NCI-H2029 treated with DMSO at 0.1 percent for 48 hours (cell line): Measurements from ENCODE around the gene KLHL29.

Experiments used
- DNase-seq: peaks from one replicate; lab custom pipeline; 2025; lab: John Stamatoyannopoulos, UW

KLHL29 gene

DNA sequence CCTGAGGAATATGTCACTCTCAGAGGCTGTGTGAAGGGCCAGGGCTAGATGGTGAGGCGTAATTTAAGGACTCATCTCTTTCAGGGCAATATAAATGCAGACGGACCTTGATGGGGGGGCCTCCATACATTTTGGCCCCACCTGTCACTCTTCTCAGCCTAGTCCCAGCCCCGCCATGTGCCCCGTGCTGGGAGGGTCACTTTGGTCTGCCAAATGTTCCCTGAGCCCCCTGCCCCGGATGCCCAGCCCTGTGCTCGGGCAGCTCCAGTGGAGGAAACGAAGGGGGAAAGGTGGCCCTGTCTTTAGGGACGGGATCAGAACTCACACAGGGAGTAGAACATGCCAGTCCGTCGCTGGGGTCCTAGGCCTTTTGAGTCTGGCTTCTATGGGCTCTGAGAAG, 168.6 kb downstream of the KLHL29 start:
- no peak for DNase-seq

DNA sequence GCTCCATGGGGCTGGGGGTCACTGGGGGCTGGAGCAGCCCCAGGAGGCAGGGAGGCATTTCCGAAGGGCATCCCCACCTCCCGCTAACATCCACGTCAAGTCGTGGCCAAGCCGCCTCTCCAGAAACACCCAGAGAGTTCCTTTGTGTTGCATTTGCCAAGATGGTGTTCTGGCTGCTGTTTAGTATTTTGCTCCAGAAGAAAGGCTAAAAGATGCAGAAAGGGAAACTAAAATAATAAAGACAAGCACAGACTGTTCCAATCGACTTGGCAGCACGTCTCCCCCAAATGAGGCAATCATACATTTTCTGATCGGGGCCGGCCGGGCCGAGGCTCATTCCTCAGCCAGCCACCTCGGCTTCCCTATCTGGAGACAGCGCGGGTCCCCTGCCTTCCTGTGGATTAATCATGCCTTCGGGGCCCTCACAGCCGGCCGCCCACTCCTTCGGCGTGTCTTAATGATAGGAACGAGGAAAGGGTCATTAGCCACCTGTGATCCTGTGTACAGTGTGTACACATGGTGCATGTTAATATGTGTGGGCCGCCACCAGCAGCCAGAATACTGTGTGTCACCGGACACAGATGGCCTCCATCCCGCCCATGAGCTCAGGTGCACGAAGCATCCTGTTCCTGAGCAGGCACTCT, 169.2 kb downstream of the KLHL29 start:
- no peak for DNase-seq

GRCh38 chr2:23555944-23556343, 171.0 kb downstream of the KLHL29 start:
- no peak for DNase-seq

DNA sequence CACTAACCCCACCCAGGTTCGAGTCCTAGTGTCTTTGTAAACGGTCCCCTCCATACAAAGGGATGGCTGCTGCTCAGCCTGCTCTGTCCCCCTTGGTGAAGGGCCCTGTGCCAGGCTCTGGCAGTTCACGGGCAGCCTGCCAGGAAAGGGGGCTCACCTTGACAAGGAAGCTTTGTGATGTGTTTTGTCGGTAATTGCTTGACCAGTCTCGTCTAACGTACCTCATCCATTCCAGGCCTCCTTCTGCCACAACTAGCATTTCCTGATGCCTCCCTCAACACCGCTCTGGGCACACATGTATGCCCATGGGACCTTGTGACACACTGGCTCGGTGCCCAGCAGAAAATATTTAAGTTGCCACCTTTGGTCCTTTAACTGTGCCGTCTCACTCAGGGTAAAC, 171.9 kb downstream of the KLHL29 start:
- DNase-seq, result peak; percentile 78

DNA sequence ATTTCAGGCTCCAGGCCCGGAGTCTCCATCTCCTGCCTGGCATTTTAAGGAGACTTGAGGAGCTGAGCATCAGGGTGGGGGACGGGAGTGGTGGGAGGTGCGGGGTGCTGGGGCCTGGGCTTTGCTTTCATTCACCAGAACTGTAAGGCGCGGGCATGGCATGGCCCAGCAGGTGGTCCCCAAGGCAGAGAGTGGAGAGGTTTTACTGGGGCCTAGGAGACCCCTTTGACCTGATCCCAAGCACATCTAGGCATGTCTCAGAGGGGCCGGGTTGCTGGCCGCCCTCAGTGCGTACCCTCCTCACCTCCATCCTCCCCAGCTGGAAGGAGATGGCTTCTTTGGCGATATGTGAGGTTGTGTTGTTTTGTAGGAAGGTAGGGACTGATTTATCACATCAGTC, 172.5 kb downstream of the KLHL29 start:
- no peak for DNase-seq

GRCh38 chr2:23559561-23560239, 174.7 kb downstream of the KLHL29 start:
- no peak for DNase-seq

GRCh38 chr2:23561088-23561487, 176.1 kb downstream of the KLHL29 start:
- DNase-seq, result no peak

GRCh38 chr2:23561544-23561943, 176.6 kb downstream of the KLHL29 start:
- DNase-seq, result no peak

DNA sequence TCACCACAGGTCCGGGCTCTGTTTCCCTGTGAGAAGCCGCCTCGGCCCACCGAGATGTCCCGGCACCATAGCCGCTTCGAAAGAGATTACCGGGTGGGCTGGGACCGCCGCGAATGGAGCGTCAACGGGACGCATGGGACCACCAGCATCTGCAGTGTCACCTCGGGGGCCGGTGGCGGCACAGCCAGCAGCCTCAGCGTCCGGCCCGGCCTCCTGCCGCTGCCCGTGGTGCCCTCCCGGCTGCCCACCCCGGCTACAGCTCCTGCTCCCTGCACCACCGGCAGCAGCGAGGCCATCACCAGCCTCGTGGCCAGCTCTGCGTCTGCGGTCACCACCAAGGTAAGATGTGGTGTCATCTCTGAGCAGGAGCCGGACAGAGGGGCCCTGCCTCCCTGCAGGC, 177.2 kb downstream of the KLHL29 start:
- DNase-seq, result no peak

DNA sequence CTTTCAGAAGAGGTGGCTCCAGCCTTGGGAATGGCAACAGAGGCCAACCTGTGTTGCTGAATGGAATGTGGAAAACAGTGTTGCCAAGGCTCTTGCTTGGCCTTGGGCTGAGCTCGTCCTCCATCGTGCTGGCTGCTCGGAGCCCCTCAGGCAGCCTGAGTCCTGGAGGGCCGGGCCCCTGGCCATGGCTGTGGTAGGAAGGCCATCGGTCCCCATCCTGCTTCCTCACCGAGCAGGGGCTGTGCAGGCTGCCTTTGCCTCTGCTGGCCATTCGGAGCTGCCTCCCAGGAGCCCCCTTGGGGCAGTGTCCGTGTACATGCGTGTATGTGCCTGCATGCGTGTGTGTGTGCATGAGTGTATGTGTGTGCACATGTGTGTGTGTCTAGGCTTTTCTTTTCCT, 178.2 kb downstream of the KLHL29 start:
- no peak for DNase-seq

DNA sequence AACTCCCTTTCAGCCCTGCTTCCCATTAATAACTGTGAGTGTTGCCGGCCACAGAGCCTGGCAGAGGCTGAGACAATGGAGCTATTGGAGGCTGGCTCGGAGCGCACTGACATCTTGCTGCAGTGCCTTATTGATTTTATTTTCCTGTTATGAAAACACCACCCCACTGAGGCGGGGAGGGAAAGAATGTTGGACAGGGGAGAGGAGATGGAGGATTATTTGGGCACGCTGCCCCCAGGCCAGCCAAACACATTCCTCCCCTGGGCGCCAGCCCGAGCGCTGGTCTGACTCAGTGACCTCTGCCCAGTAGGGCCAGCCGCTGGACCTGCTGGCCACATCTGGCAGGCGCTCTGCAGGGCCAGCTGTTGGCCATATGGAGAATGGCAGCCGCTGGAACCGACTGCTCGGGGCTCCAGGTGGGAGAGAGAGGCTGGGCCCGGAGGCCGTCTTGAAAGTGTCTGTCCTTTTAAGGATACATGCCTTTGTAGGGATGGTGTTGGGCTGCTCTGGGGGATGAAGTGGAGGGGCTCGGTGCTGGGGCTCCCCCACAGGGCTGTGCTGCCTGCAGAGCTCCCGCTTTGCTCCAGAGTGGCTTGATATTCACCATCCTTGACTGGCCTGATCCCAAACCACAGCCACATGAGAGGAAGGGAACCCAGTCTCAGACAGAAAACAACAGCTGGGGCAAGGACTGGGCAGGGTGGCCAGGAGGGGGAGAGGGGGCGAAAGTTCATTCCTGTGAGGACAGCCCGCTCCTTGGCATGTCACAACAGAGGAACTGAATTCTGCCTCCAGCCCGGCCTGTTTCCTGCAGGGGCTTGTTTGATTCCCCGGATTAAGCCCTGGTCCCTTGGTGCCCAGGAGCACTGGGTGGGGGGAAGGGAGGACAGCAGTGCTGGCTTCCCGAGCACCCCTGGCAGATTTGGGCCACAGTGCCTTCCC, 179.0 kb downstream of the KLHL29 start:
- DNase-seq, result no peak

DNA sequence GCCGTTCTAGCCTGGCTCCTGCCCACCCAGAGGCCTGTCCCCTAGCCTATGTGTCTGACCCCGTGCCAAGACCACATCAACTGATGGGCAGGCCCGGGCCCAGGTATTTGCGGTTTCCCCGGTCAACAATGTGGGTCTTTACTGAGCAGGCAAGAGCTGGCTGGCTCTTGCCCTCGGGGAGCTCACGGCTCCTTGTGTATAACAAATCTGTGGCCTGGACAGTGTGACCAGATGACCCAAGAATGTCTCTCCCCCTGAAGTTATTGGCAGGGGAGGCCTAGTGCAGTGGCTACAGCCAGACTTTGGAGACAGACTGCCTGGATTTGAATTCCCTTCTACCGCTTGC, 179.6 kb downstream of the KLHL29 start:
- no peak for DNase-seq

GRCh38 chr2:23565374-23565773, 180.4 kb downstream of the KLHL29 start:
- DNase-seq, result no peak

GRCh38 chr2:23565814-23566213, 180.8 kb downstream of the KLHL29 start:
- no peak for DNase-seq

- no peak for DNase-seq
These were observed 181.5 kb downstream of the KLHL29 start for GRCh38 chr2:23566241-23567142.

GRCh38 chr2:23567161-23567756, 182.3 kb downstream of the KLHL29 start:
- DNase-seq, result no peak

DNA sequence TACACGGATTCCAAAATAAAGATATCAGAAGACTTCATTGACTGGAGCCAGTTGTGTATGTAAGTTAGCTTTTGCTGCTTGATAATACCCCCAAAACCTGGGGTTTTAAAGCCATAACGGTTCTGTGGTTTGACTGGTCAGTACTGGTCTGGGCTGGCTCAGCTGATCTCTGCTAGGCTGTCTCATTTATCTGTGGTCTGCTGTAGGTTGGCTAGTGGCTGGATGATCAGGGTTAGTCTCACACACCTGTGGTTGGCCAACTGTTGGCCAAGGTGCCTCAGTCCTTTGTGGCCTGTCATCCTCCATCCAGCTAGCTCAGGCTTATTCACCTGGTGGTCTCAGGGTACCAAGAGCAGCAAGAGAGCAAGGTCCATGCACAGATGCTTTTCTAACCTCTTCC, 183.2 kb downstream of the KLHL29 start:
- no peak for DNase-seq

- DNase-seq, result no peak
These were observed 183.7 kb downstream of the KLHL29 start for GRCh38 chr2:23568626-23569190.

DNA sequence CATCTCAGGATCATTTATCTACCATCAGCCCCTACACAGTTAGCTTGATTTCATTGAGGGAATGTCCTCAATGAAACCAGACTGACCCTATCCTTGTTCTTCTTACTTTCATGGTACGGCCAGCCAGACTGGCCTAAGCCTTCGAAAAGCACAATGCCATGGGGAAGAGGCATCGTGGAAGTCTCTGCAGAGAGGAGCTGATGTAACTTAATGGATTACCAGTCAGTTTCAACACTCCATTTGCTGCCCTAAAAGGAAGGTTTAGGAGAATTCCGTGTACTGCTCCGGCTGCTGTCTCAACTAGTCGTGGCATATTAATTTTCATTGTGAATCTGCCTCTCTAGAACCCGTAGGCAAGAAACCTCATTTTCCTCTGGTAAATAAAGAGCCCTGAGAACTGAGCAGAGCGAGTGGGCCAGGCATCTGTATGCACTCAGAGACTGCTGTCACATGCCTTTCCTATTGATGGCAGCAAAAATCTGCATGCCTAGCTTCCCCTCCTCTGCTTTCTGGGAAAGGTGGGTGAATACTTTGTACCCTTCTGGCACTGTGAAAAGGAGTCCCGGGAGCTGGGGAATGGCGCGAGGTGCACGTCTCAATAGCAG, 184.9 kb downstream of the KLHL29 start:
- no peak for DNase-seq

DNA sequence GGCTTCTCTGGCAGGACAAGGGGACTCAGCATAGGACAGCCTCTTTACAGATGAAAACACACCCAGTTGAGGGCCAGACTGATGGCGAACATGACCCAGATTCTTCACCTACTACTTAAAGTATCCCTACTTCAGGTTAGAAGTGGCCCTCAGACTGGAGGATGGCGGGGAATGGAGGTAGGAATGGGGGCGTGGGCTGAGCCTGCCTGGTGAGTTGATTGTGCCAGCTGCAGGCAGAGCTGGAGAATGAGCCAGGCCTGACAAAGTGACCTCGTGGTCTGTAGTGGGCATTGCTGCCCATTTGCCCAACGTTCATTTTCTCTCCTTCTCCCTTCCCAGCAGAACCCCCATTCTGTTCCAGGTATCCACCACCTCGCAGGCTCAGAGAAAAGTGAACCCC, 186.1 kb downstream of the KLHL29 start:
- no peak for DNase-seq
